ENCODE results near the gene TCERG1L. TPM values are rescaled to one million over a fixed set of nuclear protein-coding genes. Genes with fewer than 3 reads are reported as not detected.

Gene TCERG1L
- total RNA-seq, 1 experiment from 2014 or later = not detected

- H3K36me3 ChIP-seq = no peaks in the 10 kb centered on the region
- no peak for DNase-seq (ENCODE audit: low read depth in 1 of 2, low spot score in 2 of 2)
- H3K27ac ChIP-seq = no peak overlapping the region
- no peaks in the 10 kb centered on the region for H3K4me1 ChIP-seq (replicated peaks)
- no peaks in the 10 kb centered on the region for H3K27me3 ChIP-seq (replicated peaks)
- H3K9me3 ChIP-seq (replicated peaks) = peaks cover 5% of the 10 kb centered on the region; the same call in 1 of the 2 replicates
- H3K4me3 ChIP-seq = no peak overlapping the region
These were observed 123.0 kb downstream of the TCERG1L start for GRCh38 chr10:131188494-131188893.

DNA sequence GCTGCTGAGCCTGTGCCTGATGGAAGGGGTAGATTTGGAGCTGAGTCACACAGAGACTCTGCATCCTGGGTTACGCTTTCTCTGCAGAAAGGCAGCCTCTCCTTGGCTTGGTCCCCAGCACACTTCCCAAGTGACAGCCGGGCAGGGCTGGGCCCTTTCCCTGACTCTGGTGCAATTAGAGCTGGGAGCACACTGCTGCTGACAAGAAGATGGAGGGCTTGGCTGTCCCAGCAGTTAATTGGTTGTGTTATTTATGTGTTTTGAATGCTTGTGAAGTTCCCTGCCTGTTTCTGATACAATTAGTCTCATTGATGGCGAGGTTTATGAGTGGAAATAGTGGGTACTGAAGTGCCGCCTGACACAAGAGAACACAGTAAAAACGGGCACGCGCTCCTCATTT lies 123.6 kb downstream of the TCERG1L start:
- Histone ChIP-seq H3K9me3 (replicated peaks) (peaks cover 5% of the 10 kb centered on the region; the same call in 1 of the 2 replicates), H3K27me3 (replicated peaks) (no peaks in the 10 kb centered on the region)

GRCh38 chr10:131187274-131187673 lies 124.2 kb downstream of the TCERG1L start:
- H3K36me3 ChIP-seq = no peaks in the 10 kb centered on the region
- no peak overlapping the region for H3K4me3 ChIP-seq
- H3K27ac ChIP-seq = no peak overlapping the region
- H3K4me1 ChIP-seq (replicated peaks) = no peaks in the 10 kb centered on the region
- H3K9me3 ChIP-seq (replicated peaks) = peaks cover 5% of the 10 kb centered on the region; the same call in 1 of the 2 replicates
- DNase-seq (ENCODE audit: low read depth in 1 of 2, low spot score in 2 of 2) = no peak
- H3K27me3 ChIP-seq (replicated peaks) = no peaks in the 10 kb centered on the region

More for the DNA sequence above, 123.6 kb downstream of the TCERG1L start:
- no peak overlapping the region for H3K4me3 ChIP-seq
- DNase-seq (ENCODE audit: low read depth in 1 of 2, low spot score in 2 of 2) = no peak
- no peaks in the 10 kb centered on the region for H3K36me3 ChIP-seq
- H3K27ac ChIP-seq = no peak overlapping the region
- no peaks in the 10 kb centered on the region for H3K4me1 ChIP-seq (replicated peaks)

DNA sequence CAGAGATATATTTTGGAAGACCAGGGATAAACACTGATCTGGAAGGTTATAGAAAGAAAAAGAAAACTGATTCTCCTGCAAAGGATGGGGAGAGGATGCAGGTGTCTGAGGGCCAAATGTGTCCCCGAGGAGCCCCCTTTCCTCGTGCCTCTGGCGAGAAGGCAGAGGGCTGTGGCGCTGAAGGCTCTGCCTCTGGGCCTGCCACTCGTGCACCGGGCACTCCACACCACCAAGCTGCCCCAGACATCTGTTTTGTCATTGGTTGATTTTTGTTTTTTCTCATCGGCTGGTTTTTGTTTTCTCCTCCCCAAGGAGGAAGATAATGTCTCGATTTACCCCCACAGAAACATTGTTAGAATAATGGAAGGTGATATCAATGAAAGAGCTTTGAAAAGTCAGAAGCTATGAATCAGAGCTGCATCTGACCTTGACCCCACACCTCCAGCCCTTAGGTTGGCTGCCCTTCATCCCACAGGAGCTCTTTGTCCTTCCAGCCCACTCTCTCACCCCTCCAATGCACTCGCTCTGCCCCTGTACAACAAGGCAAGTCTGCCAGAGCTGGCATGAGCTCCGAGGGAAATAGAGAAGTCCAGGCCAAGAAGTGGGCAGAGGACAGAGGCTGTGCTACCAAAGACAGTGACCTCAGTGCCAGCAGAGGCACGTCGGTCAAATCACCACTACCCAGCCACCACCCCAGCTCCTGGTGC lies 124.8 kb downstream of the TCERG1L start:
- DNase-seq (ENCODE audit: low read depth in 1 of 2, low spot score in 2 of 2) = no peak

GRCh38 chr10:131184503-131184902 lies 127.0 kb downstream of the TCERG1L start:
- no peak for DNase-seq (ENCODE audit: low read depth in 1 of 2, low spot score in 2 of 2)
- peaks cover 2% of the 10 kb centered on the region; the same call in 1 of the 2 replicates for H3K9me3 ChIP-seq (replicated peaks)

More for the DNA sequence above, 124.8 kb downstream of the TCERG1L start:
- Histone ChIP-seq H3K36me3 (no peaks in the 10 kb centered on the region), H3K9me3 (replicated peaks) (peaks cover 5% of the 10 kb centered on the region; the same call in 1 of the 2 replicates), H3K4me3 (no peak overlapping the region), H3K4me1 (replicated peaks) (no peaks in the 10 kb centered on the region), H3K27me3 (replicated peaks) (no peaks in the 10 kb centered on the region), H3K27ac (no peak overlapping the region)

DNA sequence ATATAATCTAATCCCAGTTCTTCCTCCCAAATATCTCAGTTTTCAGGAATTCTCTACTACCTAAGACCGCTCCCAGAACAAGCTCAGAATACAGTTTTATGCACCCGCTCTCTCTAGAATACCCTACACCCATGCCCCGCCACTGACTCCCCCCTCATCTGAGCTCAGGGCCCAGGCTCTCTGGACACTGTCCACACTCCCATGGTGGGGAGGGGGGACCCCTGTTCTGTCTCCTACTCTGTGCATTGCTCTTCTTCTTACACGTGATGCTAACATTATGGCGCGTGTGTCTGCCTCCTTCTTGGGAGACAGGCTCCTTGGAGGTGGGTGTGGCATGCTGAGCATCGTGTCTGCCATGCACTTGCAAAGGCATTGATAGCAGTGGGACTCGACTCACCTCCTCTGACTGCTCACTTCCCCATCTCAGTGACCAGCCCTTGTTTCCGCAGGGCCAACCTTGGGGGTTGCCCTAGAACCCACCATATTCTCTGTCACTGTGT lies 127.9 kb downstream of the TCERG1L start:
- no peak overlapping the region for H3K27ac ChIP-seq
- H3K27me3 ChIP-seq (replicated peaks) = no peaks in the 10 kb centered on the region
- H3K36me3 ChIP-seq = no peaks in the 10 kb centered on the region
- peaks cover 6% of the 10 kb centered on the region for H3K9me3 ChIP-seq (replicated peaks)
- no peak for DNase-seq (ENCODE audit: low read depth in 1 of 2, low spot score in 2 of 2)
- H3K4me3 ChIP-seq = no peak overlapping the region
- H3K4me1 ChIP-seq (replicated peaks) = no peaks in the 10 kb centered on the region

More at GRCh38 chr10:131184503-131184902, 127.0 kb downstream of the TCERG1L start:
- H3K36me3 ChIP-seq = no peaks in the 10 kb centered on the region
- no peak overlapping the region for H3K27ac ChIP-seq
- no peaks in the 10 kb centered on the region for H3K27me3 ChIP-seq (replicated peaks)
- H3K4me3 ChIP-seq = no peak overlapping the region
- no peaks in the 10 kb centered on the region for H3K4me1 ChIP-seq (replicated peaks)

DNA sequence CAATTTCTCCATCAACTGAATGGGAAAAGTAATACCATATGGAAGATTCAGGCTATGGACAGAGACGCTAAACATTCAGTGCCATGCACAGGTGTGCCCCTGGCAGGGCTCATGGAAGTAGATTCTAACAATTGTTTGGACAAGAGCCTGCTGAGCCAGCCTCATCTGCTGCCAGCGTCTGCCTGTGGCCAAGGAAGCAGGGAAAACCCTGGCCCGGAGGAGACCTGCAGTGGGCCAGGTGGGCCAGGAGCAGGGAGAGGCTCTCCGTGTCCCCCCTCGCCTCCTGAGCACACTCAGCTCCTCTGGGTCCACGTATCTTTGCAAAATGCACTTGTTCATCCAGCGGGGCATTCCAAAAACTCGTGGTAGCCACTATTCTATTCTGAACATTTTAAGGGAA lies 130.1 kb downstream of the TCERG1L start:
- H3K27ac ChIP-seq = no peak overlapping the region
- no peaks in the 10 kb centered on the region for H3K36me3 ChIP-seq
- no peak overlapping the region for H3K4me3 ChIP-seq
- no peak for DNase-seq (ENCODE audit: low read depth in 1 of 2, low spot score in 2 of 2)
- H3K9me3 ChIP-seq (replicated peaks) = peaks cover 13% of the 10 kb centered on the region
- H3K4me1 ChIP-seq (replicated peaks) = no peaks in the 10 kb centered on the region
- H3K27me3 ChIP-seq (replicated peaks) = no peaks in the 10 kb centered on the region

DNA sequence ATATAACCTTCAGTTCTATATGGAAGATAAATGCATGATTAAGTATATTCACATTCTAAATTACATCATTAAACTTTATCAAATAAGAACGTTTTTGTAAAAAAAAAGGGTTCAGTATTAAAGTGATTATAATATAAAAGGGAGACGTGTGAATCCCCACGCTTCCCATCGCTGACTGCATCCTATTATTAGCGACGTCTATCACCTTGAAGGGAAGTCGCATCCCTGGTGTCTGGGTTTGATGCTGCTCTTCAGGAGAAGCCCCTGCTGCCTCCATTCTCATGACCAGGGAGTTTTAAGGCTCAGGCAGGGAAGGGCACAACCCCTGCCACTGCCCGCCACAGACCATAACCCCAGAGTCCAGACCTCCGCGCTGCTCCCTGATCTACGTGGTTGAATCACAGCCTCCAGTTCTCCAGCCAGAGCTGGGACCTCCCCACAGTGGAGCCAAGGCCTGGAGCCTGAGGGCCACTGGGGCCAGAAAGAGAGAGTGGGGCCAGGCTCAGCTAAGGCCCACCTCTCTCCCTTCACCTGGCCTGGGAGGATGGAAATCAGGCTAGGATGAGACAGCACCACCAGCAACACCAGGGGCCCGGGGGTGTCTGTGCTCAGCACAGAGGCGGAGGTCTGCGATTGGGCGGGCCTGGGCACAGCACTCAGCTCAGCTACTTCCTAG lies 130.6 kb downstream of the TCERG1L start:
- DNase-seq (ENCODE audit: low read depth in 1 of 2, low spot score in 2 of 2) = no peak
- Histone ChIP-seq H3K4me1 (replicated peaks) (no peaks in the 10 kb centered on the region), H3K9me3 (replicated peaks) (peaks cover 14% of the 10 kb centered on the region), H3K4me3 (no peak overlapping the region), H3K27ac (no peak overlapping the region), H3K27me3 (replicated peaks) (no peaks in the 10 kb centered on the region), H3K36me3 (no peaks in the 10 kb centered on the region)

- Histone ChIP-seq H3K27ac (no peak overlapping the region), H3K9me3 (replicated peaks) (peaks cover 18% of the 10 kb centered on the region), H3K4me3 (no peak overlapping the region), H3K4me1 (replicated peaks) (no peaks in the 10 kb centered on the region), H3K27me3 (replicated peaks) (no peaks in the 10 kb centered on the region), H3K36me3 (no peaks in the 10 kb centered on the region)
- no peak for DNase-seq (ENCODE audit: low read depth in 1 of 2, low spot score in 2 of 2)
These were observed 131.4 kb downstream of the TCERG1L start for GRCh38 chr10:131180086-131180485.

DNA sequence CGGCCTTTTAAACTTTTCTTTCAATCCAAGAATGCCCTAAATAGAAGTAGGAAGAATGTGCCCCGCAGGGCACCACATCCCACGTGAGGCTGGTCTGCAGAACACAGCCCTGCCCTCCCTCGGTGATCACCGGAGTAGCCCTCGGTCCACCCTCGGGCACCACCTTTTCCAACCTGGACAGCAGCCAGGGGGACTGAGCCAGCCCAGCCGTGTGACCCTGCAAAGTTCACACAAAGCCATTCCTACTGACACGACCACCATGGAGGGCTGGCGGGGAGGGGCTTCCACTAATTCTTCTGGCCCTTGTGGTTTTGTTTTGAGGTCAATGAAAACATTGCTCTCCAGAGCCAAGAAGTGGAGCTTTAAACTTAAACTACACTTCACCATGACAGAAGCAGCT lies 132.2 kb downstream of the TCERG1L start:
- H3K4me3 ChIP-seq = no peak overlapping the region
- no peaks in the 10 kb centered on the region for H3K36me3 ChIP-seq
- no peak overlapping the region for H3K27ac ChIP-seq
- H3K4me1 ChIP-seq (replicated peaks) = no peaks in the 10 kb centered on the region
- H3K9me3 ChIP-seq (replicated peaks) = peaks cover 16% of the 10 kb centered on the region
- H3K27me3 ChIP-seq (replicated peaks) = no peaks in the 10 kb centered on the region
- DNase-seq (ENCODE audit: low read depth in 1 of 2, low spot score in 2 of 2) = no peak

DNA sequence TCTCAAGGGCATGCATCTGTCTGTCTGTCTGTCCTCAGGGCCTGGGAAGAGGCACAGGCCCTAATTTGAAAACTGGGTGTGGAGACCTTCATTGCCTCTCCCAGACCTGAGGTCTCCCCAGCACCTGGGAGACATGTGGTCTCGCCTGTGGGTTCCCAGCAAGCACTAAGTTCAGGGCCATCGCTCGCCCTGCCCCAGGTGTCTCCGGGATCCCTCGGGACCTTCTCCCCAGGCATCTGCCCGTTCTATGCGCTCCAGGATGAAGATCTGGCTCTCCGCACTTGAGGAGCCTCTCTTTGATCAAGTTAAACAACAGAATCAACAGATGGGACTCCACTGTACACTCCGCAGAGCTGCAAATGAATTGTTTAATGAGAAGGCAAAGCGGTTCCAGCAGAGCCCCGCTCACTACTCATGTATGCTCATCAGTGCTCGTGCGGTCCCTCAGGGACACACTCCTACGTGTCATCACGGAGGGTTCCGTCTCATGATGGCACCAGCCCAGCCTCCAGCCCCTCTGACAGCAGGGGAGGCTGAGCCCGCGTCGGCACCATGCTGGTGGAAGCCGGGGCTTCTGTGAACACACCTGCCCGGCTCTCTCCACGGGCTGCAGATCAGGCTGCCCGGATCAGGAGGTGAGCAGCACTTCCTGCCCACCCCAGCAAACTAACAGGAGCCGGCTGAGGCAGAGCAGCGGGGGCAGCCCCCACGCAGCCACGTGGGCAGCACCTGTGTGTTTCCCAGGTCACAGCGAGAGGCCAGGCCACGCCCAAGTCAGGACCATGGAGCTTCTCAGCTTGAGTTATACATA lies 132.8 kb downstream of the TCERG1L start:
- Histone ChIP-seq H3K4me1 (replicated peaks) (no peaks in the 10 kb centered on the region), H3K27ac (no peak overlapping the region), H3K36me3 (no peaks in the 10 kb centered on the region), H3K27me3 (replicated peaks) (no peaks in the 10 kb centered on the region), H3K4me3 (no peak overlapping the region), H3K9me3 (replicated peaks) (peaks cover 20% of the 10 kb centered on the region)
- no peak for DNase-seq (ENCODE audit: low read depth in 1 of 2, low spot score in 2 of 2)

DNA sequence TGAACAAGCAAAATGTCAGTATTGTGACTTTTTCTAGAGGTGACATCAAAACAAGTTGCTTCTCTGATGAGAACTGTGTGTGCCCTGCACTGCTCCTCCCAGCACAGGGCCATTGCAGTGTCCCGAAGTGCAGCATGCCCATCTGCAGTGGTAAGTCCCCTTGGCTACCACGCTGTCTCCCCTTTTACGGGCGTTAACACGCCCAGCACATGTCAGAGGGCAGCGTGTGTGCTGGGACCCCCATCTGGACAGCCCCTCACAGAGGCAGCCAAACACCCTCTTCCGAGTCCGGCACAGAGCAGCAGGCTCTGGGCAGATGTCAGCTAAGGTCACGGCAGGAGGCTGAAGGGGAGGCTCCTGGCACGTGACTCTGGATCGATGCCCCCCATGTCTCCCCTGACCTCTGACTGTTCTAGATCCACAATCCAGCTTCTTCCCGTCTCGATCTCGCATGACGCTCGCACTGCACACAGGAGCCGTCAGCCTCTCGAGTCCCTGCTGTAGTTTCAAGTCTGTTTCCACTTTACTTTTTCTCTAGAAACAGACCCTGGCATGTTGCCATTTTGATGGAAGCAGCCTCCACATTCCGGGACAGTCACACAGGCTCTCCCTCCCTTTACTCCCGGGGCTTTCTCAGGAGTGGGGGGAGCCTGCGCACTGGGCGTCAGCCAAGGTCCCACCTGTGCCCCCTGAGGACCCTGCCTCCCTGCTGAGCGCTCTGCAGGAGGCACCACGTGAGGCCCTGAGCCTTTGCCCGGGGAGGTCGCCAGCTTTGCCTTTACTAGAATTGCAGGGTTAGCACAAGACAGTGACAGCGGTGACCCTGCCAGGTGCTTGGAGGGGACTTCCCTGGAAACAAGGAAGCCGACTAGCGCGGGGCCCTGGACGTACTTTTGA lies 133.8 kb downstream of the TCERG1L start:
- H3K4me3 ChIP-seq = no peak overlapping the region
- H3K9me3 ChIP-seq (replicated peaks) = peaks cover 22% of the 10 kb centered on the region
- DNase-seq (ENCODE audit: low read depth in 1 of 2, low spot score in 2 of 2) = no peak
- H3K27ac ChIP-seq = no peak overlapping the region
- H3K4me1 ChIP-seq (replicated peaks) = no peaks in the 10 kb centered on the region
- H3K36me3 ChIP-seq = no peaks in the 10 kb centered on the region
- no peaks in the 10 kb centered on the region for H3K27me3 ChIP-seq (replicated peaks)

DNA sequence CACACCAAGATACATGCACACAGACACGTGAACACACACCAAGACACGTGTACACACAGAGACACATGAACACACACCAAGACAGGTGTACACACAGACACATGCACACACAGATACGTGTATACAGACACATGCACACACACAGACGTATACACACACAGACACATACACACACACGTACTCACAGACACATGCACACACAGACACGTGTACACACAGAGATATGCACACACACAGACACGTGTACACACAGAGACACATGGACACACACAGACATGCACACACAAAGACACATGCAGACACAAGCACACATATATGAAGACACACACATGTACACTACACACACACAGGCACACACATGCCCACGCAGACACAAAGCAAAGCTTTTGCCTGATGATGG lies 134.6 kb downstream of the TCERG1L start:
- Histone ChIP-seq H3K4me1 (replicated peaks) (no peaks in the 10 kb centered on the region), H3K4me3 (no peak overlapping the region), H3K9me3 (replicated peaks) (peaks cover 22% of the 10 kb centered on the region), H3K27me3 (replicated peaks) (no peaks in the 10 kb centered on the region), H3K36me3 (no peaks in the 10 kb centered on the region), H3K27ac (no peak overlapping the region)
- no peak for DNase-seq (ENCODE audit: low read depth in 1 of 2, low spot score in 2 of 2)
